Measurements from ENCODE around the gene TACC3.

The TACC3 gene

DNA sequence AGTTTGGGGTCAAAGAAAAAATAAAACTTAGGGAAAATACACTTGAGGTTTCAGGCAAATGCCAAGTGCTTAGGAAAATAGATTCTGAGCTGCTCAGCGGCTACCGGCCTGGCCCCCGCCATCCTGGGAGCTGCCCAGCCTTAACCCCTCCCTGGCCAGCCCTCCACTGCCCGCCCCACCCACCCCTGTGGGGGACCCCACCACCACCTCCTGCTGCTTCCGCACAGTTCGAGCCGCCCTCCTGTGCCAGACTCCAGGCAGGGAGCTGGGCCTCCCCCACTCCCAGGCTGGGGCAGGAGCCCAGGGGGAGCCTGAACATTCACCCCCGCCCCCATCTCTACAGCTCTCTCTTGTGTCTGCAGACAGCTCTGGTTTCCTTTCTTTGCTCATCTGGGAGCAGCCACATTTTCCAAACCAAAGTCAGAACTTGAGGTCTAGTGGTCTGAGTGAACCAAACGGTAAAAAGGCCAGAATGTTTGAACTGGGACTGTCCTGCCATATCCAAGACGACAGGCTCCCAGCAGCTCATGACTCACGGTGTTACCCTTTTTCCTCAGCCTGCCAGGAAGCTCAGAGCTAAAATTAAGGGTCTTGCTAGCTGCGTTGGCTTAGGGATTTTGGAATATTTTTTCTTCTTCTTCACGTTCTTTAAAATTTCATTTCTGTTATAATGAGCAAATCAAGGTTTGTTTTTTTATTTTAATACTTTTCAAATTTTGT, 67.1 kb downstream of the TACC3 start:
- Histone ChIP-seq H3K9me3 (ENCODE audit: control insufficient read depth, insufficient read depth, low read depth, low read length) (no peaks in the 10 kb centered on the region), H3K27ac (ENCODE audit: extremely low read depth, low read depth, low read length) (no peak overlapping the region), H3K4me1 (ENCODE audit: control insufficient read depth, insufficient read depth, low read length) (no peaks in the 10 kb centered on the region), H3K4me3 (ENCODE audit: low read depth, low read length) (no peak overlapping the region), H3K36me3 (ENCODE audit: control insufficient read depth in 2 of 2, insufficient read depth in 1 of 2, low read length in 2 of 2) (no peaks in the 10 kb centered on the region)
- peak; percentile 53 for TF ChIP-seq ZIC2 (tag by site-specific recombination; IDR thresholded peaks at IDR 0.05)
- TF ChIP-seq GLIS1 (tag by site-specific recombination; IDR thresholded peaks at IDR 0.05), result peak; percentile 56
- TF ChIP-seq, protein P1, sequence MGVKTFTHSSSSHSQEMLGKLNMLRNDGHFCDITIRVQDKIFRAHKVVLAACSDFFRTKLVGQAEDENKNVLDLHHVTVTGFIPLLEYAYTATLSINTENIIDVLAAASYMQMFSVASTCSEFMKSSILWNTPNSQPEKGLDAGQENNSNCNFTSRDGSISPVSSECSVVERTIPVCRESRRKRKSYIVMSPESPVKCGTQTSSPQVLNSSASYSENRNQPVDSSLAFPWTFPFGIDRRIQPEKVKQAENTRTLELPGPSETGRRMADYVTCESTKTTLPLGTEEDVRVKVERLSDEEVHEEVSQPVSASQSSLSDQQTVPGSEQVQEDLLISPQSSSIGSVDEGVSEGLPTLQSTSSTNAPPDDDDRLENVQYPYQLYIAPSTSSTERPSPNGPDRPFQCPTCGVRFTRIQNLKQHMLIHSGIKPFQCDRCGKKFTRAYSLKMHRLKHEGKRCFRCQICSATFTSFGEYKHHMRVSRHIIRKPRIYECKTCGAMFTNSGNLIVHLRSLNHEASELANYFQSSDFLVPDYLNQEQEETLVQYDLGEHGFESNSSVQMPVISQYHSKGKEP (tag by site-specific recombination; IDR thresholded peaks at IDR 0.05), result no peak
- POLR2A ChIA-PET, result no interaction called here
- CTCF ChIA-PET, result interaction anchor here (0.6 to 1.8 kb wide), 3 partner anchors 11 to 41 kb away, joined by 4 to 6 read pairs (median 5); no protein-coding TSS in a partner anchor

DNA sequence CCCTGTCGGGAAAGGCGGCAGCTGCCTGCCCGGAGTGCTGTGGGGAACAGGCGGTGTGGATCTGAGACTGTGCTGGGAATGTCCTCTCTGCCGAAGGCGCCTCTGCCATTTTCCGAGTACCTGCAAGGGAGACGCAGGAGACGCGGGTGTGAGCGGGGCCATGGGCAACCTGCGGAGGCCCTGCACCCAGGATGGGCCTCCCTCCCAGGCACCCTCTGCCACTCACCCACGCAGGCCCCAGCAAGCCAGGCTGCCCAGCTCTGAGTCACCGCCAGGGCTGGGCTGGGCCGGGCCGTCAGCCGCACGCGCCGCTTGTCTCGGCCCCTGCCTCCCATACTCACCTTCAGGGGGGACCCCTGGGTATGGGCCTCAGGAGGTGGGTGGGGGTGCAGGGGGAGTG, 68.2 kb downstream of the TACC3 start:
- Histone ChIP-seq H3K9me3 (ENCODE audit: control insufficient read depth, insufficient read depth, low read depth, low read length) (no peaks in the 10 kb centered on the region), H3K4me3 (ENCODE audit: low read depth, low read length) (no peak overlapping the region), H3K4me1 (ENCODE audit: control insufficient read depth, insufficient read depth, low read length) (no peaks in the 10 kb centered on the region), H3K36me3 (ENCODE audit: control insufficient read depth in 2 of 2, insufficient read depth in 1 of 2, low read length in 2 of 2) (no peaks in the 10 kb centered on the region), H3K27ac (ENCODE audit: extremely low read depth, low read depth, low read length) (no peak overlapping the region)
- ChIA-PET CTCF (interaction anchor here (1.8 kb wide), 1 partner anchor 42 kb away, joined by 5 read pairs; no protein-coding TSS in a partner anchor), POLR2A (no interaction called here)
- TF ChIP-seq ZFHX2 (tag by site-specific recombination; conservative IDR thresholded peaks at IDR 0.05) (0 out of 2 replicates have a peak, but pooled peaks have one; percentile 17), BCL11A (tag by site-specific recombination; IDR thresholded peaks at IDR 0.05; ENCODE audit: low read depth) (no peak), HOXA7 (CRISPR knock-in tag; IDR thresholded peaks at IDR 0.05; ENCODE audit: borderline replicate concordance) (no peak)

DNA sequence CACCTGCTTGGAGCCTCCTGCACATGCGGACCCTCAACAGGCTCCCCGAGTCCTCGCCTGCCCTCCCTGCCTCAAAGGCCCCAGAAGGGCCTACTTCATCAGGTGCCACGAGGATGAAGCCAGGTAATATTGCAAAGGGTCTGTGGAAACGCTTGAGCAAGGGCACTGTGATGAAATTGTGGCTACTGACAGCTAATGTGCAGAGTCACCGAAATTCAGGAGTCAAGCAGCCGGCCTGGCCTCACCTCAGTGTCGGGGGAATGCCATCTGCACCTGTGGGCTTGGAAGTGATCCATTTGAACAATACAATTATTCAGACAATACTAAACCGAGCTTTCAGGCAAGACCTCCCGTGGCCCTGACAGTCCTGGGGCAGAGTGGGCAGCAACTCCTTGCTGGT, 68.7 kb downstream of the TACC3 start:
- no peak overlapping the region for H3K4me3 ChIP-seq (ENCODE audit: low read depth, low read length)
- no peak overlapping the region for H3K27ac ChIP-seq (ENCODE audit: extremely low read depth, low read depth, low read length)
- no peaks in the 10 kb centered on the region for H3K36me3 ChIP-seq (ENCODE audit: control insufficient read depth in 2 of 2, insufficient read depth in 1 of 2, low read length in 2 of 2)
- CTCF ChIA-PET, result no interaction called here
- H3K9me3 ChIP-seq (ENCODE audit: control insufficient read depth, insufficient read depth, low read depth, low read length), result no peaks in the 10 kb centered on the region
- POLR2A ChIA-PET, result no interaction called here
- H3K4me1 ChIP-seq (ENCODE audit: control insufficient read depth, insufficient read depth, low read length), result no peaks in the 10 kb centered on the region
- TF ChIP-seq ZFP41 (tag by site-specific recombination; IDR thresholded peaks at IDR 0.05; ENCODE audit: borderline replicate concordance) (no peak), ZSCAN23 (tag by site-specific recombination; IDR thresholded peaks at IDR 0.05) (no peak), RBAK (tag by site-specific recombination; IDR thresholded peaks at IDR 0.05) (no peak), ZNF184 (tag by site-specific recombination; IDR thresholded peaks at IDR 0.05) (no peak), ZBTB8A (tag by site-specific recombination; IDR thresholded peaks at IDR 0.05) (no peak), SP7 (tag by site-specific recombination; IDR thresholded peaks at IDR 0.05) (no peak), ZNF214 (tag by site-specific recombination; IDR thresholded peaks at IDR 0.05; ENCODE audit: borderline replicate concordance) (no peak)
- TF ChIP-seq, protein P2, sequence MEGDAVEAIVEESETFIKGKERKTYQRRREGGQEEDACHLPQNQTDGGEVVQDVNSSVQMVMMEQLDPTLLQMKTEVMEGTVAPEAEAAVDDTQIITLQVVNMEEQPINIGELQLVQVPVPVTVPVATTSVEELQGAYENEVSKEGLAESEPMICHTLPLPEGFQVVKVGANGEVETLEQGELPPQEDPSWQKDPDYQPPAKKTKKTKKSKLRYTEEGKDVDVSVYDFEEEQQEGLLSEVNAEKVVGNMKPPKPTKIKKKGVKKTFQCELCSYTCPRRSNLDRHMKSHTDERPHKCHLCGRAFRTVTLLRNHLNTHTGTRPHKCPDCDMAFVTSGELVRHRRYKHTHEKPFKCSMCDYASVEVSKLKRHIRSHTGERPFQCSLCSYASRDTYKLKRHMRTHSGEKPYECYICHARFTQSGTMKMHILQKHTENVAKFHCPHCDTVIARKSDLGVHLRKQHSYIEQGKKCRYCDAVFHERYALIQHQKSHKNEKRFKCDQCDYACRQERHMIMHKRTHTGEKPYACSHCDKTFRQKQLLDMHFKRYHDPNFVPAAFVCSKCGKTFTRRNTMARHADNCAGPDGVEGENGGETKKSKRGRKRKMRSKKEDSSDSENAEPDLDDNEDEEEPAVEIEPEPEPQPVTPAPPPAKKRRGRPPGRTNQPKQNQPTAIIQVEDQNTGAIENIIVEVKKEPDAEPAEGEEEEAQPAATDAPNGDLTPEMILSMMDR (tag by site-specific recombination; IDR thresholded peaks at IDR 0.05), result no peak
- TF ChIP-seq, protein P3, sequence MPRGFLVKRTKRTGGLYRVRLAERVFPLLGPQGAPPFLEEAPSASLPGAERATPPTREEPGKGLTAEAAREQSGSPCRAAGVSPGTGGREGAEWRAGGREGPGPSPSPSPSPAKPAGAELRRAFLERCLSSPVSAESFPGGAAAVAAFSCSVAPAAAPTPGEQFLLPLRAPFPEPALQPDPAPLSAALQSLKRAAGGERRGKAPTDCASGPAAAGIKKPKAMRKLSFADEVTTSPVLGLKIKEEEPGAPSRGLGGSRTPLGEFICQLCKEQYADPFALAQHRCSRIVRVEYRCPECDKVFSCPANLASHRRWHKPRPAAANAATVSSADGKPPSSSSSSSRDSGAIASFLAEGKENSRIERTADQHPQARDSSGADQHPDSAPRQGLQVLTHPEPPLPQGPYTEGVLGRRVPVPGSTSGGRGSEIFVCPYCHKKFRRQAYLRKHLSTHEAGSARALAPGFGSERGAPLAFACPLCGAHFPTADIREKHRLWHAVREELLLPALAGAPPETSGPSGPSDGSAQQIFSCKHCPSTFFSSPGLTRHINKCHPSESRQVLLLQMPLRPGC (tag by site-specific recombination; IDR thresholded peaks at IDR 0.05), result no peak
- TF ChIP-seq, protein P4, sequence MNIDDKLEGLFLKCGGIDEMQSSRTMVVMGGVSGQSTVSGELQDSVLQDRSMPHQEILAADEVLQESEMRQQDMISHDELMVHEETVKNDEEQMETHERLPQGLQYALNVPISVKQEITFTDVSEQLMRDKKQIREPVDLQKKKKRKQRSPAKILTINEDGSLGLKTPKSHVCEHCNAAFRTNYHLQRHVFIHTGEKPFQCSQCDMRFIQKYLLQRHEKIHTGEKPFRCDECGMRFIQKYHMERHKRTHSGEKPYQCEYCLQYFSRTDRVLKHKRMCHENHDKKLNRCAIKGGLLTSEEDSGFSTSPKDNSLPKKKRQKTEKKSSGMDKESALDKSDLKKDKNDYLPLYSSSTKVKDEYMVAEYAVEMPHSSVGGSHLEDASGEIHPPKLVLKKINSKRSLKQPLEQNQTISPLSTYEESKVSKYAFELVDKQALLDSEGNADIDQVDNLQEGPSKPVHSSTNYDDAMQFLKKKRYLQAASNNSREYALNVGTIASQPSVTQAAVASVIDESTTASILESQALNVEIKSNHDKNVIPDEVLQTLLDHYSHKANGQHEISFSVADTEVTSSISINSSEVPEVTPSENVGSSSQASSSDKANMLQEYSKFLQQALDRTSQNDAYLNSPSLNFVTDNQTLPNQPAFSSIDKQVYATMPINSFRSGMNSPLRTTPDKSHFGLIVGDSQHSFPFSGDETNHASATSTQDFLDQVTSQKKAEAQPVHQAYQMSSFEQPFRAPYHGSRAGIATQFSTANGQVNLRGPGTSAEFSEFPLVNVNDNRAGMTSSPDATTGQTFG (tag by site-specific recombination; IDR thresholded peaks at IDR 0.05; ENCODE audit: borderline replicate concordance), result no peak
- TF ChIP-seq, protein P5, sequence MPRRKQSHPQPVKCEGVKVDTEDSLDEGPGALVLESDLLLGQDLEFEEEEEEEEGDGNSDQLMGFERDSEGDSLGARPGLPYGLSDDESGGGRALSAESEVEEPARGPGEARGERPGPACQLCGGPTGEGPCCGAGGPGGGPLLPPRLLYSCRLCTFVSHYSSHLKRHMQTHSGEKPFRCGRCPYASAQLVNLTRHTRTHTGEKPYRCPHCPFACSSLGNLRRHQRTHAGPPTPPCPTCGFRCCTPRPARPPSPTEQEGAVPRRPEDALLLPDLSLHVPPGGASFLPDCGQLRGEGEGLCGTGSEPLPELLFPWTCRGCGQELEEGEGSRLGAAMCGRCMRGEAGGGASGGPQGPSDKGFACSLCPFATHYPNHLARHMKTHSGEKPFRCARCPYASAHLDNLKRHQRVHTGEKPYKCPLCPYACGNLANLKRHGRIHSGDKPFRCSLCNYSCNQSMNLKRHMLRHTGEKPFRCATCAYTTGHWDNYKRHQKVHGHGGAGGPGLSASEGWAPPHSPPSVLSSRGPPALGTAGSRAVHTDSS (tag by site-specific recombination; IDR thresholded peaks at IDR 0.05), result no peak
- TF ChIP-seq, protein P6, sequence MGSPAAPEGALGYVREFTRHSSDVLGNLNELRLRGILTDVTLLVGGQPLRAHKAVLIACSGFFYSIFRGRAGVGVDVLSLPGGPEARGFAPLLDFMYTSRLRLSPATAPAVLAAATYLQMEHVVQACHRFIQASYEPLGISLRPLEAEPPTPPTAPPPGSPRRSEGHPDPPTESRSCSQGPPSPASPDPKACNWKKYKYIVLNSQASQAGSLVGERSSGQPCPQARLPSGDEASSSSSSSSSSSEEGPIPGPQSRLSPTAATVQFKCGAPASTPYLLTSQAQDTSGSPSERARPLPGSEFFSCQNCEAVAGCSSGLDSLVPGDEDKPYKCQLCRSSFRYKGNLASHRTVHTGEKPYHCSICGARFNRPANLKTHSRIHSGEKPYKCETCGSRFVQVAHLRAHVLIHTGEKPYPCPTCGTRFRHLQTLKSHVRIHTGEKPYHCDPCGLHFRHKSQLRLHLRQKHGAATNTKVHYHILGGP (tag by site-specific recombination; IDR thresholded peaks at IDR 0.05), result no peak
- TF ChIP-seq, protein P7, sequence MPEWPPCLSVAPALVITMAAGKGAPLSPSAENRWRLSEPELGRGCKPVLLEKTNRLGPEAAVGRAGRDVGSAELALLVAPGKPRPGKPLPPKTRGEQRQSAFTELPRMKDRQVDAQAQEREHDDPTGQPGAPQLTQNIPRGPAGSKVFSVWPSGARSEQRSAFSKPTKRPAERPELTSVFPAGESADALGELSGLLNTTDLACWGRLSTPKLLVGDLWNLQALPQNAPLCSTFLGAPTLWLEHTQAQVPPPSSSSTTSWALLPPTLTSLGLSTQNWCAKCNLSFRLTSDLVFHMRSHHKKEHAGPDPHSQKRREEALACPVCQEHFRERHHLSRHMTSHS (tag by site-specific recombination; IDR thresholded peaks at IDR 0.05), result no peak

All from HEK293 (cell line).